Liver (tissue), 9 donors: ENCODE results near the gene IP6K2. TPM values are rescaled to one million over a fixed set of nuclear protein-coding genes. Genes with fewer than 3 reads are reported as not detected.

Experiments
- DNase-seq: peaks from one replicate; pipeline ENCODE4 v3.0.0-alpha.2; 2017; ENCODE audit warnings: low spot score
- H3K27ac ChIP-seq, 2 donors: one replicate each; pipeline ENCODE4 v1.7.0; 2013; ENCODE audit warnings: inconsistent platforms in 2 of 2, low read length in 2 of 2, control low read depth in 1 of 2, low read depth in 1 of 2, mild to moderate bottlenecking in 1 of 2
- H3K27me3 ChIP-seq, 4 donors: one replicate each; pipeline versions ENCODE4 v1.6.1 to v1.7.0; 2013; ENCODE audit warnings: low read length in 3 of 4, inconsistent platforms in 1 of 4, mild to moderate bottlenecking in 1 of 4, moderate library complexity in 1 of 4; ENCODE audit not compliant: control insufficient read depth in 4 of 4, insufficient read depth in 4 of 4
- H3K36me3 ChIP-seq, 4 donors: one replicate each; pipeline versions ENCODE4 v1.6.1 to v1.7.0; 2013; ENCODE audit warnings: low read length in 3 of 4, mild to moderate bottlenecking in 3 of 4, low read depth in 1 of 4, moderate library complexity in 1 of 4; ENCODE audit not compliant: control insufficient read depth in 4 of 4, insufficient read depth in 3 of 4
- H3K4me1 ChIP-seq, 4 donors: one replicate each; pipeline versions ENCODE4 v1.6.1 to v1.7.0; 2013; ENCODE audit warnings: low read length in 3 of 4, mild to moderate bottlenecking in 3 of 4, moderate library complexity in 1 of 4; ENCODE audit not compliant: control insufficient read depth in 4 of 4, insufficient read depth in 4 of 4
- H3K4me3 ChIP-seq, 3 donors: one replicate each; pipeline versions ENCODE4 v1.6.1 to v1.7.0; 2013; ENCODE audit warnings: low read length in 3 of 3, control low read depth in 1 of 3, low read depth in 1 of 3, mild to moderate bottlenecking in 1 of 3
- H3K9ac ChIP-seq, 2 donors: one replicate each; pipeline ENCODE4 v1.7.0; 2013; ENCODE audit warnings: low read length in 2 of 2, mild to moderate bottlenecking in 2 of 2, moderate library complexity in 2 of 2, control low read depth in 1 of 2, low read depth in 1 of 2
- H3K9me3 ChIP-seq, 4 donors: one replicate each; pipeline versions ENCODE4 v1.6.1 to v1.7.0; 2013; ENCODE audit warnings: low read length in 3 of 4; ENCODE audit not compliant: control insufficient read depth in 4 of 4
- EGR1 ChIP-seq, 2 donors: IDR thresholded peaks; 2 replicates each; pipeline ENCODE4 v1.6.1; 2016 to 2018; ENCODE audit warnings: antibody characterized with exemption in 2 of 2, low read depth in 2 of 2
- FOXA1 ChIP-seq: IDR thresholded peaks from 2 replicates; pipeline ENCODE4 v1.6.1; 2016; ENCODE audit warnings: antibody characterized with exemption
- FOXA2 ChIP-seq: IDR thresholded peaks from 2 replicates; pipeline ENCODE4 v1.6.1; 2016; ENCODE audit warnings: antibody characterized with exemption
- GABPA ChIP-seq, 2 donors: IDR thresholded peaks in 1 of 2; conservative IDR thresholded peaks in 1 of 2; 2 replicates each; pipeline ENCODE4 v1.6.1; 2016; ENCODE audit warnings: antibody characterized with exemption in 2 of 2, mild to moderate bottlenecking in 1 of 2, moderate library complexity in 1 of 2
- HNF4A ChIP-seq, 2 donors: conservative IDR thresholded peaks; 2 replicates each; pipeline ENCODE4 v1.6.1; 2016; ENCODE audit warnings: antibody characterized with exemption in 2 of 2, mild to moderate bottlenecking in 2 of 2
- HNF4G ChIP-seq: IDR thresholded peaks from 2 replicates; pipeline ENCODE4 v1.6.1; 2016; ENCODE audit warnings: antibody characterized with exemption
- JUND ChIP-seq, 2 donors: IDR thresholded peaks; 2 replicates each; pipeline ENCODE4 v1.6.1; 2016; ENCODE audit warnings: antibody characterized with exemption in 2 of 2
- MAX ChIP-seq: IDR thresholded peaks from 2 replicates; pipeline ENCODE4 v1.6.1; 2016; ENCODE audit warnings: antibody characterized with exemption
- NR2F2 ChIP-seq: IDR thresholded peaks from 2 replicates; pipeline ENCODE4 v1.6.1; 2016; ENCODE audit warnings: antibody characterized with exemption
- RXRA ChIP-seq, 2 donors: IDR thresholded peaks; 2 replicates each; pipeline ENCODE4 v1.6.1; 2017 to 2018; ENCODE audit warnings: antibody characterized with exemption in 2 of 2, mild to moderate bottlenecking in 1 of 2
- TAF1 ChIP-seq: conservative IDR thresholded peaks from 2 replicates; pipeline ENCODE4 v1.6.1; 2016; ENCODE audit warnings: antibody characterized with exemption, mild to moderate bottlenecking
- WGBS: extraction: QIAGEN DNeasy Blood & Tissue Kit; methylation state at CpG from one replicate; pipeline ENCODE4 v1.1.7; 2013; 5-methylcytosine and 5-hydroxymethylcytosine counted together
- polyA plus RNA-seq, 2 donors: library from polyadenylated mRNA; stranded (reverse) in 1 of 2; unstranded in 1 of 2; fragments of 200-250 nt in 1 of 2; fragments of >200 nt in 1 of 2; fragmentation: Nextera tagmentation in 1 of 2; extraction: Ambion mirVana in 1 of 2; gene quantifications; one replicate each; pipeline versions ENCODE4 v1.2.1 to v1.2.3, GENCODE V29; 2013 to 2015
- total RNA-seq, 2 donors: library from RNA; depleted of rRNA; stranded (reverse); fragments of >200 nt; gene quantifications; one replicate each; pipeline ENCODE4 v1.2.3, GENCODE V29; 2014
- TF ChIP-seq, protein P1 (sequence below): IDR thresholded peaks from 2 replicates; pipeline ENCODE4 v1.6.1; 2016; ENCODE audit warnings: antibody characterized with exemption
- TF ChIP-seq, protein P2 (sequence below): IDR thresholded peaks from 2 replicates; pipeline ENCODE4 v1.6.1; 2016; ENCODE audit warnings: antibody characterized with exemption, mild to moderate bottlenecking
- TF ChIP-seq, protein P3 (sequence below): fragments of 150-350 bp; IDR thresholded peaks from 2 replicates; pipeline ENCODE4 v1.5.1; 2017; ENCODE audit warnings: improper control_type of control experiment, low read depth, low read length; ENCODE audit not compliant: missing input control
- TF ChIP-seq, protein P4 (sequence below): IDR thresholded peaks from 2 replicates; pipeline ENCODE4 v1.6.1; 2016; ENCODE audit warnings: antibody characterized with exemption
- donor health status: healthy.
- donor health status: healthy.
- donor health status: healthy.
- donor health status: healthy.
- donor health status: healthy.

IP6K2 gene
- total and polyA plus RNA-seq, 4 donors: 21.8 to 37.6 (median 24.3) TPM

GRCh38 chr3:48681541-48681880 is 35.5 kb downstream of the IP6K2 start:
- TF ChIP-seq JUND (IDR thresholded peaks at IDR 0.05) (no peak), HNF4A (conservative IDR thresholded peaks at IDR 0.05) (no peak), MAX (no peak)
- TF ChIP-seq, protein P1, sequence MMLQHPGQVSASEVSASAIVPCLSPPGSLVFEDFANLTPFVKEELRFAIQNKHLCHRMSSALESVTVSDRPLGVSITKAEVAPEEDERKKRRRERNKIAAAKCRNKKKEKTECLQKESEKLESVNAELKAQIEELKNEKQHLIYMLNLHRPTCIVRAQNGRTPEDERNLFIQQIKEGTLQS: no peak
- TF ChIP-seq, protein P2, sequence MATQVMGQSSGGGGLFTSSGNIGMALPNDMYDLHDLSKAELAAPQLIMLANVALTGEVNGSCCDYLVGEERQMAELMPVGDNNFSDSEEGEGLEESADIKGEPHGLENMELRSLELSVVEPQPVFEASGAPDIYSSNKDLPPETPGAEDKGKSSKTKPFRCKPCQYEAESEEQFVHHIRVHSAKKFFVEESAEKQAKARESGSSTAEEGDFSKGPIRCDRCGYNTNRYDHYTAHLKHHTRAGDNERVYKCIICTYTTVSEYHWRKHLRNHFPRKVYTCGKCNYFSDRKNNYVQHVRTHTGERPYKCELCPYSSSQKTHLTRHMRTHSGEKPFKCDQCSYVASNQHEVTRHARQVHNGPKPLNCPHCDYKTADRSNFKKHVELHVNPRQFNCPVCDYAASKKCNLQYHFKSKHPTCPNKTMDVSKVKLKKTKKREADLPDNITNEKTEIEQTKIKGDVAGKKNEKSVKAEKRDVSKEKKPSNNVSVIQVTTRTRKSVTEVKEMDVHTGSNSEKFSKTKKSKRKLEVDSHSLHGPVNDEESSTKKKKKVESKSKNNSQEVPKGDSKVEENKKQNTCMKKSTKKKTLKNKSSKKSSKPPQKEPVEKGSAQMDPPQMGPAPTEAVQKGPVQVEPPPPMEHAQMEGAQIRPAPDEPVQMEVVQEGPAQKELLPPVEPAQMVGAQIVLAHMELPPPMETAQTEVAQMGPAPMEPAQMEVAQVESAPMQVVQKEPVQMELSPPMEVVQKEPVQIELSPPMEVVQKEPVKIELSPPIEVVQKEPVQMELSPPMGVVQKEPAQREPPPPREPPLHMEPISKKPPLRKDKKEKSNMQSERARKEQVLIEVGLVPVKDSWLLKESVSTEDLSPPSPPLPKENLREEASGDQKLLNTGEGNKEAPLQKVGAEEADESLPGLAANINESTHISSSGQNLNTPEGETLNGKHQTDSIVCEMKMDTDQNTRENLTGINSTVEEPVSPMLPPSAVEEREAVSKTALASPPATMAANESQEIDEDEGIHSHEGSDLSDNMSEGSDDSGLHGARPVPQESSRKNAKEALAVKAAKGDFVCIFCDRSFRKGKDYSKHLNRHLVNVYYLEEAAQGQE: no peak
- Histone ChIP-seq H3K36me3 (peaks cover 12 to 45% (median 17%) of the 10 kb centered on the region in 4 donors), H3K4me3 (no peak overlapping the region), H3K27ac (no peak overlapping the region), H3K4me1 (peaks cover 3 to 28% (median 23%) of the 10 kb centered on the region in 4 donors), H3K9me3 (no peaks in the 10 kb centered on the region), H3K9ac (no peak overlapping the region), H3K27me3 (no peaks in the 10 kb centered on the region)
- 95% methylated on average over 7 of the region's 7 CpGs for WGBS
- no peak for DNase-seq

DNA sequence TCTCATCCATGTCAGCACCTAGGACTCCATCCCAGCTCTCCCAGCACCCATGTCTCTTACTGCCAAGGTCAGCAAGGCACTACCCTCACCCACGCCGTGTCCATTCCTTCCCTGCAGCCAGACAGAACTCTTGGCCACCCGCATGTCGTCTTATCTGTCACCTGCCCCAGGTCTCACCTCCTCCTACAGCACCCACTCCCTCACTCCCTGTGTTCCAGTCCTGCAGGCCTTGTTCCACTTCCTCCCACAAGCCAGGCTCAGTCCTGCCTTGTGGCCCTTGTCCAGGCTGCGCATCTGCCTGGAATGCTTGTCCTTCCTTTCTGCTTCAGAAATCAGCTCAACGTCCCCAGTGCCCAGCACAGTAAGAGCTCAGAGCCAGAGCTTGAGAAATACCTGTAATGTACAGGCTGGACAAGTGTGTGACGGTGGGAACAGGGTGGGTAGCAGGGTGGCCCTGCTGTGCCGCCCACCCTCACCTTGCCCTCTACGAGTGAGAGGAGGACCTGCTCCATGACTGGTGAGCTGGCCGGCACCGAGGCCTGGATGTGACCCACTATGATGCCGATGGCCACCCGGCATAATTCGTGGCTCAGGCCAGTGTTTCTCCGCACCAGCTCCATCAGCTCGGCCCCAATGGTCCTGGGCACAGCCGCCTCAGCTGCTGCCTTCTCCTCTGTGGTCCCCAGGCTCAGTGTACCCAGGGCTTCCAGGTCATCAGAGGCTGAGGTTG is 36.0 kb downstream of the IP6K2 start:
- Histone ChIP-seq H3K27ac (no peak overlapping the region), H3K9me3 (no peaks in the 10 kb centered on the region), H3K36me3 (peaks cover 12 to 51% (median 18%) of the 10 kb centered on the region in 4 donors), H3K4me1 (peaks cover 3 to 23% (median 19%) of the 10 kb centered on the region in 4 donors), H3K9ac (no peak overlapping the region), H3K27me3 (no peaks in the 10 kb centered on the region), H3K4me3 (no peak overlapping the region)
- no peak for DNase-seq
- WGBS: 96% methylated on average over 17 of the region's 17 CpGs
- TF ChIP-seq FOXA2: no peak
- TF ChIP-seq RXRA (IDR thresholded peaks at IDR 0.05): no peak
- TF ChIP-seq, protein P1: no peak
- TF ChIP-seq GABPA (IDR thresholded peaks at IDR 0.05 in 1 of 2, conservative IDR thresholded peaks at IDR 0.05 in 1 of 2): no peak
- TF ChIP-seq, protein P3, sequence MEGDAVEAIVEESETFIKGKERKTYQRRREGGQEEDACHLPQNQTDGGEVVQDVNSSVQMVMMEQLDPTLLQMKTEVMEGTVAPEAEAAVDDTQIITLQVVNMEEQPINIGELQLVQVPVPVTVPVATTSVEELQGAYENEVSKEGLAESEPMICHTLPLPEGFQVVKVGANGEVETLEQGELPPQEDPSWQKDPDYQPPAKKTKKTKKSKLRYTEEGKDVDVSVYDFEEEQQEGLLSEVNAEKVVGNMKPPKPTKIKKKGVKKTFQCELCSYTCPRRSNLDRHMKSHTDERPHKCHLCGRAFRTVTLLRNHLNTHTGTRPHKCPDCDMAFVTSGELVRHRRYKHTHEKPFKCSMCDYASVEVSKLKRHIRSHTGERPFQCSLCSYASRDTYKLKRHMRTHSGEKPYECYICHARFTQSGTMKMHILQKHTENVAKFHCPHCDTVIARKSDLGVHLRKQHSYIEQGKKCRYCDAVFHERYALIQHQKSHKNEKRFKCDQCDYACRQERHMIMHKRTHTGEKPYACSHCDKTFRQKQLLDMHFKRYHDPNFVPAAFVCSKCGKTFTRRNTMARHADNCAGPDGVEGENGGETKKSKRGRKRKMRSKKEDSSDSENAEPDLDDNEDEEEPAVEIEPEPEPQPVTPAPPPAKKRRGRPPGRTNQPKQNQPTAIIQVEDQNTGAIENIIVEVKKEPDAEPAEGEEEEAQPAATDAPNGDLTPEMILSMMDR: no peak
- TF ChIP-seq JUND (IDR thresholded peaks at IDR 0.05): no peak
- TF ChIP-seq, protein P4, sequence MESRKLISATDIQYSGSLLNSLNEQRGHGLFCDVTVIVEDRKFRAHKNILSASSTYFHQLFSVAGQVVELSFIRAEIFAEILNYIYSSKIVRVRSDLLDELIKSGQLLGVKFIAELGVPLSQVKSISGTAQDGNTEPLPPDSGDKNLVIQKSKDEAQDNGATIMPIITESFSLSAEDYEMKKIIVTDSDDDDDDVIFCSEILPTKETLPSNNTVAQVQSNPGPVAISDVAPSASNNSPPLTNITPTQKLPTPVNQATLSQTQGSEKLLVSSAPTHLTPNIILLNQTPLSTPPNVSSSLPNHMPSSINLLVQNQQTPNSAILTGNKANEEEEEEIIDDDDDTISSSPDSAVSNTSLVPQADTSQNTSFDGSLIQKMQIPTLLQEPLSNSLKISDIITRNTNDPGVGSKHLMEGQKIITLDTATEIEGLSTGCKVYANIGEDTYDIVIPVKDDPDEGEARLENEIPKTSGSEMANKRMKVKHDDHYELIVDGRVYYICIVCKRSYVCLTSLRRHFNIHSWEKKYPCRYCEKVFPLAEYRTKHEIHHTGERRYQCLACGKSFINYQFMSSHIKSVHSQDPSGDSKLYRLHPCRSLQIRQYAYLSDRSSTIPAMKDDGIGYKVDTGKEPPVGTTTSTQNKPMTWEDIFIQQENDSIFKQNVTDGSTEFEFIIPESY: no peak
- no peak for TF ChIP-seq HNF4G
- TF ChIP-seq TAF1: no peak
- no peak for TF ChIP-seq EGR1 (IDR thresholded peaks at IDR 0.05; ENCODE audit: low read depth in 2 of 2)
- no peak for TF ChIP-seq FOXA1
- TF ChIP-seq, protein P2: no peak
- TF ChIP-seq NR2F2: no peak
